Aorta (tissue), 5 donors: ENCODE results near the gene WBP1L. TPM values are rescaled to one million over a fixed set of nuclear protein-coding genes. Genes with fewer than 3 reads are reported as not detected.

ENCODE experiments used
- ATAC-seq: fragments of 200-7000 bp; cut with Tn5 transposase; one replicate; pipeline ENCODE4 v1.9.1; 2022; ENCODE audit warnings: moderate library complexity; ENCODE audit not compliant: low FRiP score
- DNase-seq, 2 donors: peaks; one replicate each; pipeline ENCODE4 v3.0.0-alpha.2; 2020
- H3K27ac ChIP-seq, 2 donors: one replicate each; pipeline ENCODE4 v1.5.1; 2013; ENCODE audit warnings: low read length in 2 of 2, mild to moderate bottlenecking in 2 of 2, moderate library complexity in 2 of 2, control low read depth in 1 of 2, inconsistent platforms in 1 of 2, low read depth in 1 of 2
- H3K27me3 ChIP-seq, 2 donors: one replicate each; pipeline ENCODE4 v1.6.1; 2013; ENCODE audit warnings: control low read depth in 1 of 2, low read length in 1 of 2, mild to moderate bottlenecking in 1 of 2, moderate library complexity in 1 of 2; ENCODE audit not compliant: insufficient read depth in 2 of 2, control insufficient read depth in 1 of 2
- H3K36me3 ChIP-seq, 2 donors: one replicate each; pipeline ENCODE4 v1.6.1; 2013; ENCODE audit warnings: control low read depth in 1 of 2, low read length in 1 of 2, mild to moderate bottlenecking in 1 of 2; ENCODE audit not compliant: insufficient read depth in 2 of 2, control insufficient read depth in 1 of 2
- H3K4me1 ChIP-seq, 2 donors: one replicate each; pipeline ENCODE4 v1.6.1; 2013; ENCODE audit warnings: low read length in 2 of 2, control low read depth in 1 of 2, mild to moderate bottlenecking in 1 of 2, moderate library complexity in 1 of 2; ENCODE audit not compliant: insufficient read depth in 2 of 2, control insufficient read depth in 1 of 2
- H3K4me3 ChIP-seq, 2 donors: one replicate each; pipeline ENCODE4 v1.5.1; 2013; ENCODE audit warnings: low read length in 2 of 2, control low read depth in 1 of 2, mild to moderate bottlenecking in 1 of 2
- H3K9me3 ChIP-seq: one replicate; pipeline ENCODE4 v1.6.1; 2013; ENCODE audit warnings: mild to moderate bottlenecking, low read length; ENCODE audit not compliant: control insufficient read depth
- WGBS, 2 donors: extraction: QIAGEN DNeasy Blood & Tissue Kit; methylation state at CpG; one replicate each; pipeline ENCODE4 v1.1.7; 2013; 5-methylcytosine and 5-hydroxymethylcytosine counted together
- intact Hi-C, 2 donors: fragments of 100-400 bp; cut with DNase I; formaldehyde crosslinking; loops; one replicate each; pipeline versions ENCODE4 v1.14.2 to v1.15.0; 2022
- polyA plus RNA-seq, 2 donors: library from polyadenylated mRNA; stranded (reverse); fragments of 200-250 nt; gene quantifications; one replicate each; pipeline ENCODE4 v1.2.3, GENCODE V29; 2013
- total RNA-seq, 2 donors: library from RNA; stranded (reverse); fragmentation: NEBNext Ultra II Directional; extraction: Animal tissue kit (Norgen Biotek cat#: 25700); gene quantifications; one replicate each; pipeline ENCODE4 v1.2.1, GENCODE V29; 2021
- donor health status: healthy with polysubstance abuse.
- donor health status: Bipolar disorder and iron deficiency.
- donor health status: DM: no; HTN: no; CAD: no.
- donor health status: DM: no; HTN: no; CAD: no.
- donor health status: DM: yes; HTN: yes; CAD: no.

Gene WBP1L
- total and polyA plus RNA-seq, 4 donors = 22.4 to 84.7 (median 61.4) TPM

GRCh38 chr10:102785818-102786217, 42.1 kb downstream of the WBP1L start:
- intact Hi-C loops = no loop called here
- DNase-seq (peak in 1 of 2 donors; percentile 56), ATAC-seq (peak; percentile 45)
- Histone ChIP-seq H3K36me3 (no peaks in the 10 kb centered on the region), H3K9me3 (no peaks in the 10 kb centered on the region), H3K4me3 (no peak overlapping the region), H3K4me1 (peaks cover 4 to 8% of the 10 kb centered on the region in 2 donors), H3K27me3 (no peaks in the 10 kb centered on the region), H3K27ac (peak overlapping the region in 1 of 2 donors; percentile 11)
- WGBS, 2 donors = 46 to 49% methylated on average over 2 of the region's 2 CpGs

GRCh38 chr10:102791754-102792395, 48.1 kb downstream of the WBP1L start:
- H3K36me3 ChIP-seq = no peaks in the 10 kb centered on the region
- H3K27me3 ChIP-seq = no peaks in the 10 kb centered on the region
- intact Hi-C loops = no loop called here
- no peak overlapping the region for H3K27ac ChIP-seq
- DNase-seq (no peak), ATAC-seq (no peak)
- H3K4me3 ChIP-seq = no peak overlapping the region
- H3K4me1 ChIP-seq = peaks cover 11% of the 10 kb centered on the region in 2 donors
- 31 to 36% methylated on average over 8 of the region's 8 CpGs for WGBS, 2 donors
- no peaks in the 10 kb centered on the region for H3K9me3 ChIP-seq

GRCh38 chr10:102795453-102796406, 52.0 kb downstream of the WBP1L start:
- H3K27ac ChIP-seq = peak overlapping the region in 1 of 2 donors; percentile 30
- ATAC-seq (no peak), DNase-seq (peak in 1 of 2 donors; percentile 19)
- H3K36me3 ChIP-seq = no peaks in the 10 kb centered on the region
- H3K9me3 ChIP-seq = no peaks in the 10 kb centered on the region
- no peak overlapping the region for H3K4me3 ChIP-seq
- 53% methylated on average over 15 of the region's 15 CpGs for WGBS, 2 donors
- no peaks in the 10 kb centered on the region for H3K27me3 ChIP-seq
- intact Hi-C loops = no loop called here
- peaks cover 11 to 18% of the 10 kb centered on the region in 2 donors for H3K4me1 ChIP-seq

DNA sequence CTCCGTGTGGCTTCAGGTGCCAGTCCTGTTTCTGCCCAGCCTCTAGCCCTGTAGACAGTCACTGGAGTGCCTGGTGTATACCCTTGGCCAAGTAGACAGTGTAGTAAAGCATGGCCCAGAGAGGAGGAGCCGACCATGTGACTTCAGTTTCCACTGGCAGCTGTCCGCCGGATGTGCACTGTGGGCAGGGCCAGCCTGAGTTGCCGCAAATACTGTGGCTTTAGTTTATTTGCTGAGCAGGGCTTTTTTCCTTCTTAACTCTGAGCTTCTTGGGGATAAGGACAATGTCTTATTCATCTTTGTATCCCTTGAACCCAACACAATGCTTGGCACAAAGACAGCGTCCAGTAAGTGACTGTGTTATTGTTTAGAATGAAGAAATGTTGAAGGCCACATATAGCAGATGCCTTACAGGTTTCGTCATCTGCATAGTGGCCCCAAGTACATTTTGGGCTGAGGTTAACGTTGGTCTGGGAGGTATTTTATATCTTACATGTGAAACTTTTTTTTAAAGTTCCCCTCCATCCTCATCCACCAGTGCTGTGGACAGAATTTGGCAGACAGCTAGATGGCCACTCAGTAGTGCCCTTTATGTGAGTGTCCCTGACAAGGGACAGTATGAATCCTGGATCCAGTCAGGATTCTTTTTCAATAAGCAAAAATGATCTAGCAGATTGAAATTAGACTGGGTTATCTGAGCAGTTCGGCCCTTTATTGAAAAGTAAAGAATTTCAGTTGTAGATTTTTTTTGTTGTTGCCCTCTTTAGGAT, 52.8 kb downstream of the WBP1L start:
- H3K4me3 ChIP-seq = no peak overlapping the region
- peaks cover 8 to 24% of the 10 kb centered on the region in 2 donors for H3K4me1 ChIP-seq
- DNase-seq (peak; percentile 94), ATAC-seq (peak; percentile 95)
- no peaks in the 10 kb centered on the region for H3K27me3 ChIP-seq
- H3K36me3 ChIP-seq = no peaks in the 10 kb centered on the region
- peak overlapping the region; percentile 9 to 52 for H3K27ac ChIP-seq
- WGBS, 2 donors = 19 to 21% methylated on average over 9 of the region's 9 CpGs
- intact Hi-C loops = no loop called here
- no peaks in the 10 kb centered on the region for H3K9me3 ChIP-seq

GRCh38 chr10:102799691-102800471, 56.1 kb downstream of the WBP1L start:
- peak; percentile 70 to 80 for DNase-seq
- peak; percentile 2 for ATAC-seq
- intact Hi-C loops = no loop called here

GRCh38 chr10:102800611-102801335, 57.0 kb downstream of the WBP1L start:
- no peak for ATAC-seq

More at GRCh38 chr10:102799691-102800471, 56.1 kb downstream of the WBP1L start:
- no peak overlapping the region for H3K4me3 ChIP-seq
- peaks cover 7 to 25% of the 10 kb centered on the region in 2 donors for H3K4me1 ChIP-seq
- H3K27ac ChIP-seq = peak overlapping the region; percentile 36 to 55
- 11 to 12% methylated on average over 8 of the region's 8 CpGs for WGBS, 2 donors
- H3K27me3 ChIP-seq = no peaks in the 10 kb centered on the region
- no peaks in the 10 kb centered on the region for H3K9me3 ChIP-seq
- no peaks in the 10 kb centered on the region for H3K36me3 ChIP-seq

GRCh38 chr10:102801496-102801895, 57.7 kb downstream of the WBP1L start:
- H3K4me1 ChIP-seq = peaks cover 2 to 18% of the 10 kb centered on the region in 2 donors
- no peak for ATAC-seq

More at GRCh38 chr10:102800611-102801335, 57.0 kb downstream of the WBP1L start:
- Histone ChIP-seq H3K4me1 (peaks cover 2 to 21% of the 10 kb centered on the region in 2 donors), H3K27ac (peak overlapping the region; percentile 36 to 43), H3K9me3 (no peaks in the 10 kb centered on the region), H3K36me3 (no peaks in the 10 kb centered on the region), H3K27me3 (no peaks in the 10 kb centered on the region), H3K4me3 (no peak overlapping the region)
- WGBS, 2 donors = 36 to 38% methylated on average over 10 of the region's 10 CpGs
- DNase-seq = peak in 1 of 2 donors; percentile 7
- intact Hi-C loops = no loop called here

More at GRCh38 chr10:102801496-102801895, 57.7 kb downstream of the WBP1L start:
- no peaks in the 10 kb centered on the region for H3K27me3 ChIP-seq
- DNase-seq = peak in 1 of 2 donors; percentile 35
- peak overlapping the region; percentile 29 to 43 for H3K27ac ChIP-seq
- no peak overlapping the region for H3K4me3 ChIP-seq
- intact Hi-C loops = no loop called here
- 49 to 51% methylated on average over 2 of the region's 2 CpGs for WGBS, 2 donors
- no peaks in the 10 kb centered on the region for H3K9me3 ChIP-seq
- H3K36me3 ChIP-seq = no peaks in the 10 kb centered on the region
